GM23248 (cell line): Measurements from ENCODE around the gene DENND1A. TPM values are rescaled to one million over a fixed set of nuclear protein-coding genes. Genes with fewer than 3 reads are reported as not detected.

Experiments
- DNase-seq: peaks from one replicate; pipeline ENCODE4 v3.0.0-alpha.2; 2015
- H2AFZ ChIP-seq: fragments of 200-600 bp; sonication (generic); 2 replicates; pipeline ENCODE4 v1.6.1; 2016; ENCODE audit warnings: antibody characterized with exemption
- H3F3A ChIP-seq: fragments of 200-600 bp; sonication (generic); 2 replicates; pipeline ENCODE4 v1.6.1; 2016; ENCODE audit warnings: mild to moderate bottlenecking, antibody characterized with exemption, mixed run types; ENCODE audit not compliant: insufficient read depth
- H3K27ac ChIP-seq: fragments of 200-600 bp; sonication (generic); 2 replicates; pipeline ENCODE4 v1.5.1; 2016; ENCODE audit warnings: mild to moderate bottlenecking
- H3K27me3 ChIP-seq: fragments of 200-600 bp; sonication (generic); replicated peaks from 2 replicates; pipeline ENCODE4 v1.6.1; 2016; ENCODE audit warnings: mild to moderate bottlenecking; ENCODE audit not compliant: insufficient read depth
- H3K36me3 ChIP-seq: fragments of 200-600 bp; sonication (generic); 2 replicates; pipeline ENCODE4 v1.6.1; 2016; ENCODE audit warnings: low read depth, mild to moderate bottlenecking
- H3K4me1 ChIP-seq: fragments of 200-600 bp; sonication (generic); 2 replicates; pipeline ENCODE4 v1.6.1; 2016; ENCODE audit warnings: mild to moderate bottlenecking; ENCODE audit not compliant: insufficient read depth
- H3K4me2 ChIP-seq: fragments of 200-600 bp; sonication (generic); one replicate; pipeline ENCODE4 v1.6.1; 2016; ENCODE audit warnings: mild to moderate bottlenecking; ENCODE audit not compliant: unreplicated experiment
- H3K4me3 ChIP-seq: fragments of 200-600 bp; sonication (generic); 2 replicates; pipeline ENCODE4 v1.5.1; 2016; ENCODE audit warnings: mild to moderate bottlenecking
- H3K79me2 ChIP-seq: fragments of 200-600 bp; sonication (generic); 2 replicates; pipeline ENCODE4 v1.6.1; 2016; ENCODE audit warnings: mild to moderate bottlenecking; ENCODE audit not compliant: insufficient read depth
- H3K9ac ChIP-seq: fragments of 200-600 bp; sonication (generic); 2 replicates; pipeline ENCODE4 v1.6.1; 2016; ENCODE audit warnings: mild to moderate bottlenecking
- H3K9me2 ChIP-seq: fragments of 200-600 bp; sonication (generic); 2 replicates; pipeline ENCODE4 v1.6.1; 2016; ENCODE audit warnings: mixed run types, mild to moderate bottlenecking, moderate library complexity; ENCODE audit not compliant: insufficient read depth
- H3K9me3 ChIP-seq: fragments of 200-600 bp; sonication (generic); one replicate; pipeline ENCODE4 v1.6.1; 2017; ENCODE audit warnings: low read depth
- H4K20me1 ChIP-seq: fragments of 200-600 bp; sonication (generic); 2 replicates; pipeline ENCODE4 v1.6.0; 2016; ENCODE audit not compliant: insufficient read depth
- EZH2 ChIP-seq: fragments of 200-600 bp; sonication (generic); IDR thresholded peaks from 2 replicates; pipeline ENCODE4 v1.6.1; 2018; ENCODE audit warnings: antibody characterized with exemption, mild to moderate bottlenecking; ENCODE audit not compliant: insufficient read depth, poor library complexity, severe bottlenecking
- EZH2phosphoT487 ChIP-seq: fragments of 200-600 bp; sonication (generic); IDR thresholded peaks from 2 replicates; pipeline ENCODE4 v1.6.1; 2018; ENCODE audit warnings: antibody characterized with exemption, moderate library complexity, mild to moderate bottlenecking, low read depth; ENCODE audit not compliant: insufficient read depth
- WGBS, 2 experiments: methylation state at CpG; one replicate each; pipeline ENCODE4 v1.1.6; 2015 to 2017; ENCODE audit warnings: low lambda C conversion rate in 2 of 2, low coverage in 1 of 2; ENCODE audit errors: missing lambda C conversion rate in 2 of 2; 5-methylcytosine and 5-hydroxymethylcytosine counted together
- in situ Hi-C: fragments of 300-500 bp; cut with MboI; formaldehyde crosslinking; loops from 2 replicates; pipeline ENCODE4 v1.15.0; 2020
- polyA plus RNA-seq: library from polyadenylated mRNA; unstranded; fragments of >200 nt; fragmentation: Nextera tagmentation; extraction: Ambion mirVana; gene quantifications from 2 replicates; pipeline ENCODE4 v1.2.1, GENCODE V29; 2016
- total RNA-seq: library from RNA; depleted of rRNA; stranded (reverse); fragments of >200 nt; shearing (Covaris generic); gene quantifications from 2 replicates; pipeline ENCODE4 v1.2.3, GENCODE V29; 2014

The DENND1A gene
- total and polyA plus RNA-seq, 2 experiments from 2014 or later: 13.2 to 16.4 TPM

DNA sequence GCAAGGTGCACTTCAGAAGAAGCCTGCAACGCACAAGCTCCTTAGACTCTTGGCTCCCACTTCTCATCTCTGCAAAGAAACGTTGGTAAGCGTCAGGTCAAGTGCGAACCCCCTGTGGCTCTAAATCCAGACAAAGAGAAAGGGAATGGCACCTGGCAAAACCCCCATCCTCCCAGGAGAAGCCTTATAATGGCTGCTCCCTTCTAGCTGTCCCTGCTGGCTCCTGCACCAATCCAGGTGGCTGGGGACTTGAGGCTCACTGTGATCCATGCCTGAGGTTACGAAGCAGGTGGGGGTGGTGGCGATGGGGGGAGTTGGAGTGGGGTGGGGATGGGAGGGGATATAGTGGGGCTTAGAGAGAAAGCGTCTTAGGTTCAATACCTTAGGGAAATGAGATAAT, 272.8 kb downstream of the DENND1A start:
- no peak for DNase-seq
- Histone ChIP-seq H2AFZ (no peak overlapping the region), H3K9me2 (no peaks in the 10 kb centered on the region; the same call in 1 of the 2 replicates), H3K27ac (no peak overlapping the region), H3K27me3 (no peaks in the 10 kb centered on the region), H3K4me3 (no peak overlapping the region), H3K4me1 (no peaks in the 10 kb centered on the region), H3K9ac (no peak overlapping the region), H3K4me2 (no peak overlapping the region), H3K36me3 (no peaks in the 10 kb centered on the region), H3F3A (no peaks in the 10 kb centered on the region), H3K79me2 (no peaks in the 10 kb centered on the region), H3K9me3 (no peaks in the 10 kb centered on the region), H4K20me1 (no peaks in the 10 kb centered on the region)
- in situ Hi-C loops: no loop called here
- 84 to 86% methylated on average over 7 of the region's 7 CpGs for WGBS, 2 experiments
- TF ChIP-seq EZH2phosphoT487: no peak
- no peak for TF ChIP-seq EZH2

DNA sequence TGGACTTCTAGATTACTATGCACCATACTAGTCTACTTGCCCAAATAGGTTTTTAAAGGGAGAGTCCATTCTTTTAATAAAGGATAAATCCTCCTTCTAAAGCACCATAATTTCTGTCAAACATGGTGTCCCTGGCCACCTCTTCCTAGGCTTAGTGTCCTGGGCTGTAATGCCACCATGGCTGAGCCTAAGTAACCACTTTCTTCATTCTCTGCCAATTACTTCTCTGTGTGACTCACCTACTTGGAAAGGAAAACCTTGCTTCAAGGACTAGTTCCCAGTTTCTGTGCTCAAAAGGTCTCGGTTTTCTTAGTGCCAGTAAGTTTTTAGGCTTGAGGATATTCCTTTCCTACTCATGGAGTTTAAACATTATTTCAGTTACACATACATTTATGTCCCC, 273.4 kb downstream of the DENND1A start:
- 90 to 92% methylated on average over 1 of the region's 1 CpG for WGBS, 2 experiments
- H2AFZ ChIP-seq: no peak overlapping the region
- H3K9me3 ChIP-seq: no peaks in the 10 kb centered on the region
- H4K20me1 ChIP-seq: no peaks in the 10 kb centered on the region
- H3K27me3 ChIP-seq: no peaks in the 10 kb centered on the region
- no peak overlapping the region for H3K9ac ChIP-seq
- peak; percentile 60 for DNase-seq
- no peak for TF ChIP-seq EZH2
- TF ChIP-seq EZH2phosphoT487: no peak
- H3K36me3 ChIP-seq: no peaks in the 10 kb centered on the region
- H3K79me2 ChIP-seq: no peaks in the 10 kb centered on the region
- H3K9me2 ChIP-seq: no peaks in the 10 kb centered on the region; the same call in 1 of the 2 replicates
- no peaks in the 10 kb centered on the region for H3F3A ChIP-seq
- H3K27ac ChIP-seq: no peak overlapping the region
- no peak overlapping the region for H3K4me3 ChIP-seq
- no peak overlapping the region for H3K4me2 ChIP-seq
- in situ Hi-C loops: no loop called here
- no peaks in the 10 kb centered on the region for H3K4me1 ChIP-seq

DNA sequence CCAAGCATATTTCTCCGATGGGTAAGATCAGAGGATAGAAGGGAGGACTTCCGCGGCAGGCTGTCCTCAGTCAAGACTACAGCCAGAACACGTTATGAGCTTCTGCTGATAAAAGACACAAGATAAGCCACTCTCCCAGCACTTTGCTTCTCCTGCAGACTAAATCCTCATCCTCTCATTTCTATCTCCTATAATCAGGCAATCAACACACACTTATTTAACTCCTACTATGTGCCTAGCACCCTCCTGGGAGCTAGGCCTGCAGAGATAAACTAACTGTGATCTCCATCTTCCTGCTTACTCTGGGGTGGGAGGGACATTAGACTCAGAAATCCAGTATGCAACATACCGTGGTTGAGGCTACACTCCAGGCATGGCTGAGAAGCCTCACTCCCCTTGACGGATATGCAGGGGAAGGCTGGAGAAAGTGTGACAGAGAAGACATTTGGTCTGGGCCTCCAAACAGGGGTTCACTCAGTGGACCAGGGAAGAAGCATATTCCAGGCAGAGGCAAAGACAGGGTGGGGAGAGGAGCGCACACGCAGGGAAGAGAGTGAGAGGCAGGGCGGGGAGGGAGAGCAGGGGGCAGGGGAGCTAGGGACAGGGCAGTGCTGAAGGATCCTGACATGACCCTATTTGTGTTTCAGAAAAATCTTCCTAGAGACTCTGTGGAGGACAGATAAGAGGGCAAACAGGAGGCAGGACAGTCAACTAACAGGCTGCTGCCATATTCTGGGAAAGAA, 274.1 kb downstream of the DENND1A start:
- H3K36me3 ChIP-seq: no peaks in the 10 kb centered on the region
- no peaks in the 10 kb centered on the region; the same call in 1 of the 2 replicates for H3K9me2 ChIP-seq
- no peak overlapping the region for H3K4me2 ChIP-seq
- no peak overlapping the region for H2AFZ ChIP-seq
- no peaks in the 10 kb centered on the region for H3K27me3 ChIP-seq
- no peaks in the 10 kb centered on the region for H3K9me3 ChIP-seq
- no peak overlapping the region for H3K4me3 ChIP-seq
- H3K79me2 ChIP-seq: no peaks in the 10 kb centered on the region
- TF ChIP-seq EZH2phosphoT487: no peak
- TF ChIP-seq EZH2: no peak
- H3F3A ChIP-seq: no peaks in the 10 kb centered on the region
- no peaks in the 10 kb centered on the region for H3K4me1 ChIP-seq
- DNase-seq: no peak
- no peak overlapping the region for H3K27ac ChIP-seq
- in situ Hi-C loops: no loop called here
- no peak overlapping the region for H3K9ac ChIP-seq
- no peaks in the 10 kb centered on the region for H4K20me1 ChIP-seq
- 94 to 95% methylated on average over 9 of the region's 9 CpGs for WGBS, 2 experiments

DNA sequence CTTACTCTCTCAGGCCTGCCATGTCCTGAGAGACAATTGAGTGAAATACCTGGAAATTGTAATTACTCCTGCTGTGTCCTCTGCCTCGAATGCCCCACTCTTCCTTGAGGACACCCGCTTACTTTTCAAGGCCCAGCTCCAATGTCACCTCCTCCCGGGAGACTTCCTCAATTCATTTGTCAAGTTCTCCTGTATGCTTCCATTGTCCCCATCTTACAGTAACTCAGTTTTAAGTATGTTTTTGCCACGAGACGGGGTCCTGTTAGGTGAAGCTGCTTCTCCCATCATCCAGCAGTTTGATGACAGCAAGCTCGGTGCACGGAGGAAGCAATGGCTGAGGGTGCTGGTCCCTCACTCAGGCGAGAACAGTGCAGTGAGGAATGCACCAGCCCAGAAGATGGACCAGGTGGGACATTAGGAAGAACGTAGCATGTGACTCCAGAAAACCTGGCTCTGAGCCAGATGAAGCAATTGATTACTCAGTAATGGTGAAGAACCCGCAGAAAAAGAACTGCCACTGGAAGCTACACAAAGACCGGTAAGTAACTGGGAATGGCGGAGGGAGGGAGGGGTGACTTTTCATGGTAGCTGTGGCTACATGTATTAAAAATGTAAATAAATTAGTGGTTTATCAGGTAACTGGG, 274.8 kb downstream of the DENND1A start:
- H3K27ac ChIP-seq: no peak overlapping the region
- no peaks in the 10 kb centered on the region for H3F3A ChIP-seq
- no peaks in the 10 kb centered on the region for H3K36me3 ChIP-seq
- H3K27me3 ChIP-seq: no peaks in the 10 kb centered on the region
- in situ Hi-C loops: no loop called here
- TF ChIP-seq EZH2 (no peak), EZH2phosphoT487 (no peak)
- H3K9me3 ChIP-seq: no peaks in the 10 kb centered on the region
- WGBS, 2 experiments: 89 to 92% methylated on average over 12 of the region's 12 CpGs
- no peak overlapping the region for H3K9ac ChIP-seq
- no peaks in the 10 kb centered on the region for H3K4me1 ChIP-seq
- H3K4me2 ChIP-seq: no peak overlapping the region
- no peaks in the 10 kb centered on the region for H3K79me2 ChIP-seq
- no peak for DNase-seq
- H2AFZ ChIP-seq: no peak overlapping the region
- H3K4me3 ChIP-seq: no peak overlapping the region
- no peaks in the 10 kb centered on the region; the same call in 1 of the 2 replicates for H3K9me2 ChIP-seq
- H4K20me1 ChIP-seq: no peaks in the 10 kb centered on the region
